Measurements from ENCODE around the gene POLR2E.

- TF ChIP-seq EZH2 (IDR thresholded peaks at IDR 0.05; ENCODE audit: insufficient read depth, poor library complexity, severe bottlenecking) (no peak), EZH2phosphoT487 (IDR thresholded peaks at IDR 0.05; ENCODE audit: insufficient read depth, low read depth) (no peak)
These were observed 37.9 kb downstream of the POLR2E start for GRCh38 chr19:1057176-1057855.
